Gastroesophageal sphincter (tissue), 4 donors: Measurements from ENCODE around the gene CD4. TPM values are rescaled to one million over a fixed set of nuclear protein-coding genes. Genes with fewer than 3 reads are reported as not detected.

Experiments used
- ATAC-seq: fragments of 150-250 bp; one replicate; pipeline ENCODE4 v1.9.1; 2016; ENCODE audit warnings: mild to moderate bottlenecking, moderate library complexity
- H3K27ac ChIP-seq, 4 donors: fragments of 200-600 bp; sonication (generic) in 3 of 4; 1 replicate in 3 of 4; 2 replicates in 1 of 4; pipeline ENCODE4 v1.5.1; 2016 to 2019
- H3K27me3 ChIP-seq: fragments of 200-600 bp; sonication (generic); one replicate; pipeline ENCODE4 v1.5.1; 2019
- H3K36me3 ChIP-seq, 2 donors: fragments of 200-600 bp; sonication (generic); one replicate each; pipeline ENCODE4 v1.5.1; 2019; ENCODE audit warnings: control low read depth in 1 of 2
- H3K4me1 ChIP-seq, 3 donors: fragments of 200-600 bp; sonication (generic); 1 replicate in 2 of 3; 2 replicates in 1 of 3; pipeline ENCODE4 v1.5.1; 2016 to 2019; ENCODE audit warnings: control low read depth in 2 of 3
- H3K4me3 ChIP-seq, 2 donors: fragments of 200-600 bp; sonication (generic); one replicate each; pipeline ENCODE4 v1.5.1; 2019; ENCODE audit warnings: mild to moderate bottlenecking in 1 of 2, moderate library complexity in 1 of 2
- H3K9me3 ChIP-seq, 3 donors: fragments of 200-600 bp; sonication (generic); one replicate each; pipeline ENCODE4 v1.5.1; 2017 to 2019; ENCODE audit warnings: control low read depth in 2 of 3
- EP300 ChIP-seq: sonication (generic); formaldehyde crosslinking; IDR thresholded peaks from one replicate; pipeline ENCODE4 v1.6.1; 2017; ENCODE audit warnings: antibody characterized with exemption, mild to moderate bottlenecking
- POLR2A ChIP-seq, 2 donors: fragments of 450-650 bp; IDR thresholded peaks; one replicate each; pipeline ENCODE4 v1.6.1; 2017; ENCODE audit warnings: antibody characterized with exemption in 2 of 2, mild to moderate bottlenecking in 2 of 2, moderate library complexity in 1 of 2
- POLR2AphosphoS5 ChIP-seq: sonication (generic); formaldehyde crosslinking; IDR thresholded peaks from one replicate; pipeline ENCODE4 v1.6.1; 2017; ENCODE audit warnings: antibody characterized with exemption
- WGBS, 2 donors: methylation state at CpG; one replicate each; pipeline ENCODE4 v1.1.5; 2018; ENCODE audit warnings: low coverage in 1 of 2; 5-methylcytosine and 5-hydroxymethylcytosine counted together
- total RNA-seq, 4 donors: library from RNA; depleted of rRNA; stranded (reverse); fragments of >200 nt; gene quantifications; one replicate each; pipeline ENCODE4 v1.1.0, GENCODE V29; 2016
- TF ChIP-seq, protein P1 (sequence below), 4 experiments: fragments of 200-600 bp in 2 of 4; fragments of 450-650 bp in 2 of 4; sonication (generic) in 1 of 4; IDR thresholded peaks; one replicate each; pipeline ENCODE4 v1.5.1; 2017 to 2019; ENCODE audit warnings: antibody characterized with exemption in 4 of 4, mild to moderate bottlenecking in 2 of 4, moderate library complexity in 2 of 4

CD4 gene
- total RNA-seq, 4 donors from 2014 or later, result 2.6 to 15.2 (median 9.1) TPM

DNA sequence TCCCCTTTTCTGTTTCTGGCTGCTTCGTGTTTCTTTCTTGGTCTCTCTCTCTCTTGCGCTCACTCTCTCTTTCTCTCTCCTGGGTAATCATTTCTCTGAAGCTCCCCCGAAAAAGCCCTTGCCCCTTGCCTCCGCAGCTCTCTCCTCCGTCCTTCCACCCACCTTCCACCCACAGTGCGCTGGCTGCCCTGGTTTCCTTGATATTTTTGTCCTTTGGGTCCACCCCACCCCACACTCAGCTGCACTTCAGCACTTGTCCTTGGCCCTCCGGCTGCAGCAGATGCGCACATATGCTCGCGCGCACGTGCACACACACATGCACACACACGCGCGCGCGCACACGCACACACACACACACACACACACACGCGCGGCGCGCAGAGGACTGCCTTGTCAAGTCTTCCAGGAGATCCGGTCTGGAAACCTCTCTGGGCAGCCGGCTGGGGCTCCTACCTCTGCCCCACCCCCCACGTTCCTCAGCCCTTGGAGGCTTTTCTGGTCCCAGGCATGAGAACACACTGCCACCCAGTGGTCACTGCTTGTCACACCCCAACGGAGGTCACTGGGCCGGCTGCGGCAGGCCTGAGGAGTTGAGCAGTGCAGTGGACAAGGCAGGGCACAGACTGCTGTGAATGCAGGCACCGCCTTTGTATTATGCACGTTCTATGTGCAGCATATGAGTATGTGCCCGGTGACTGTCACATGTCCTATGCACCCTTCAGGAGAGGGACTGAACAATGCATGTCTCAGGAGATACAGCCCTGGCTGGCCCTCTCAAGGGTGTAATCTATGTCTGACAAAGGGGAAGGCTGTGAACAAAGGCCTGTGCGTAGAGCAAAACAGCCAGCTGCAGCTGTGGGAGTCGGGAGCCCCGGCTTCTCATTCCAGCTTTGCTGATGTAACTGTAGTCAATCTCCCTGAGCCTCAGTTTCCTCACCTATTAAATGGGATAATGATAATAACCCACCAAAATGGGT is 10.5 kb upstream of the CD4 start:
- Histone ChIP-seq H3K36me3 (peaks cover 0 to 4% of the 10 kb centered on the region in 2 donors), H3K27ac (peak overlapping the region; percentile 67 to 89 (median 86)), H3K4me1 (peaks cover 0 to 28% (median 8%) of the 10 kb centered on the region in 3 donors), H3K4me3 (peak overlapping the region; percentile 24 to 51), H3K27me3 (no peaks in the 10 kb centered on the region), H3K9me3 (no peaks in the 10 kb centered on the region)
- TF ChIP-seq, protein P1, sequence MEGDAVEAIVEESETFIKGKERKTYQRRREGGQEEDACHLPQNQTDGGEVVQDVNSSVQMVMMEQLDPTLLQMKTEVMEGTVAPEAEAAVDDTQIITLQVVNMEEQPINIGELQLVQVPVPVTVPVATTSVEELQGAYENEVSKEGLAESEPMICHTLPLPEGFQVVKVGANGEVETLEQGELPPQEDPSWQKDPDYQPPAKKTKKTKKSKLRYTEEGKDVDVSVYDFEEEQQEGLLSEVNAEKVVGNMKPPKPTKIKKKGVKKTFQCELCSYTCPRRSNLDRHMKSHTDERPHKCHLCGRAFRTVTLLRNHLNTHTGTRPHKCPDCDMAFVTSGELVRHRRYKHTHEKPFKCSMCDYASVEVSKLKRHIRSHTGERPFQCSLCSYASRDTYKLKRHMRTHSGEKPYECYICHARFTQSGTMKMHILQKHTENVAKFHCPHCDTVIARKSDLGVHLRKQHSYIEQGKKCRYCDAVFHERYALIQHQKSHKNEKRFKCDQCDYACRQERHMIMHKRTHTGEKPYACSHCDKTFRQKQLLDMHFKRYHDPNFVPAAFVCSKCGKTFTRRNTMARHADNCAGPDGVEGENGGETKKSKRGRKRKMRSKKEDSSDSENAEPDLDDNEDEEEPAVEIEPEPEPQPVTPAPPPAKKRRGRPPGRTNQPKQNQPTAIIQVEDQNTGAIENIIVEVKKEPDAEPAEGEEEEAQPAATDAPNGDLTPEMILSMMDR (IDR thresholded peaks at IDR 0.05), result peak in 3 of 4 experiments; percentile 97 to 99 (median 98)
- TF ChIP-seq POLR2A (IDR thresholded peaks at IDR 0.05), result peak in 1 of 2 donors; percentile 21
- TF ChIP-seq POLR2AphosphoS5, result peak; percentile 33
- TF ChIP-seq EP300, result no peak
- WGBS, 2 donors, result 5 to 9% methylated on average over 10 to 11 of the region's 35 CpGs
- peak; percentile 93 for ATAC-seq

DNA sequence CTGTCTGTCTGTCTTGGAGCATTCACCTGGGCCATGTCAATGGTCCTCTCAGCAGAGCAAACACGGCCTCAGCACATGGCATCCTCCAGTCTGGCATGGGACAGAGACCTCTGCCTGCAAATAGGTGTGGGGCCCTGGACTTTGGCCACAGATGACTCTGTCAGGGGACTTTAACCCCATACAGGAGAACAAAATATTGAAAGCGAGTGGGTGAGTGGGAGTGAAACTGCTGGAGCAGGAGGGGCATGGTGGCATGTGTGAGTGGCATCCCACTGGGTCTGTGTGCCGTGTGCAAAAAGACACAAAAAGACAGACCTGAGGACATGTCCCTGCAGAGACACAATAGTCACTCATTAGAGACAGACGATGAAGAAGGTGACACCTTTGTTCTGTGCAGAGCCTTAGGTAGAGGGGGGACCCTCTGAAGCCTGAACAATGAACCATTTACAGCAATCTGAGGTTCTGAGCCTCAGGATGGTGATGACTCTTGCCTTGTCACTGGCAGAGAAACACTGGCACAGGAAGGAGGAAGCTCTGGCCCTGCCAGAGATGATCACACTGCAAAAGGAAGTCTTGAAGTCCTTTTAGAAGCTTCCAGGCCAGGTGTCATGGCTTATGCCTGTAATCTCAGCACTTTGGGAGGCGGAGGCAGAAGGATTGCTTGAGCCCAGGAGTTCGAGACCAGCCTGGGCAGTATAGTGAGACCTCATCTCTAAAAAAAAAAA is 9.5 kb upstream of the CD4 start:
- no peaks in the 10 kb centered on the region for H3K9me3 ChIP-seq
- no peak for TF ChIP-seq EP300
- TF ChIP-seq, protein P1 (IDR thresholded peaks at IDR 0.05), result no peak
- no peak for TF ChIP-seq POLR2AphosphoS5
- no peak for TF ChIP-seq POLR2A (IDR thresholded peaks at IDR 0.05)
- no peak for ATAC-seq
- no peaks in the 10 kb centered on the region for H3K27me3 ChIP-seq
- peaks cover 0 to 4% of the 10 kb centered on the region in 2 donors for H3K36me3 ChIP-seq
- peaks cover 0 to 24% (median 6%) of the 10 kb centered on the region in 3 donors for H3K4me1 ChIP-seq
- peak overlapping the region in 2 of 4 donors; percentile 85 to 89 for H3K27ac ChIP-seq
- WGBS, 2 donors, result 65 to 80% methylated on average over 4 of the region's 6 CpGs
- H3K4me3 ChIP-seq, result no peak overlapping the region

DNA sequence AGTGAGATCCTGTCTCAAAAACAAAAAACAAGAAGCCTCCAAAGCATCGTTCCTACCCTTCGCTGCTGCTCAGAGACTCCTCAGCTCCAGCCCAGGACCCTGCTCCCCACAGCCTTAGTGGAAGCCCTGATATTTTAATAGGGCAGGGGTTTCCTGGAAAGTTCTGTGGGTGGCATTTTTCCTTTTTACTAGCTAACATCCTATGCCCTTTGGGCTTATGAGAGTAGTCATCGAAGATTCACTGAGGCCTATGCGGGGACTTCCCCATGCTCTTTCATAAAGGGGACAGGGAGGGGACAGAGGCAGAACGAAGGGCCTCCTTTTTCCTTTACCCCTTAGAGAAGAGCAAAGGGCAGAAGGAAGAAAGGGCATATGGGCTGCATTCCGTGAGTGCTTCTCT is 8.8 kb upstream of the CD4 start:
- no peak overlapping the region for H3K4me3 ChIP-seq
- WGBS, 2 donors, result 60 to 84% methylated on average over 1 to 5 of the region's 6 CpGs
- no peaks in the 10 kb centered on the region for H3K9me3 ChIP-seq
- no peaks in the 10 kb centered on the region for H3K27me3 ChIP-seq
- no peak overlapping the region for H3K27ac ChIP-seq
- no peak for TF ChIP-seq EP300
- no peak for TF ChIP-seq POLR2A (IDR thresholded peaks at IDR 0.05)
- TF ChIP-seq, protein P1 (IDR thresholded peaks at IDR 0.05), result no peak
- TF ChIP-seq POLR2AphosphoS5, result no peak
- peaks cover 0 to 24% (median 6%) of the 10 kb centered on the region in 3 donors for H3K4me1 ChIP-seq
- no peak for ATAC-seq
- H3K36me3 ChIP-seq, result no peaks in the 10 kb centered on the region

DNA sequence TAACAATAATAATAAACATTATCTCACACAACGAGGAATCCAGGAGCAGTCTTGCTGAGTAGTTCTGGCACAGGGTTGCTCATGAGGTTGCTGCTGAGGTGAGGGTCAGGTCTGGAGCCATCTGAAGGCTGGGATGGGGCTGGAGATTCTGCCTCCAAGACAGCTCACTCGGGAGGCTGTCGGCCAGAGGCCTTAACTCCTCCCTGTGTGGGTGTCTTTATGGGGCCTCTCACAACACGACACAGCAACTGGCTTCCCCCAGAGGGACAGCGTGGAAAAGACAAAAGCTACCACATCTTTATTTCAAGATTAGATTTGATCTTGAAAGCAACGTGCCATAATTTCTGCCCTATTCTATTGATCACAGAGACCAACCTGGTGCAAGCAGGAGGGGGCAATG is 7.2 kb upstream of the CD4 start:
- ATAC-seq, result no peak
- no peak overlapping the region for H3K27ac ChIP-seq

DNA sequence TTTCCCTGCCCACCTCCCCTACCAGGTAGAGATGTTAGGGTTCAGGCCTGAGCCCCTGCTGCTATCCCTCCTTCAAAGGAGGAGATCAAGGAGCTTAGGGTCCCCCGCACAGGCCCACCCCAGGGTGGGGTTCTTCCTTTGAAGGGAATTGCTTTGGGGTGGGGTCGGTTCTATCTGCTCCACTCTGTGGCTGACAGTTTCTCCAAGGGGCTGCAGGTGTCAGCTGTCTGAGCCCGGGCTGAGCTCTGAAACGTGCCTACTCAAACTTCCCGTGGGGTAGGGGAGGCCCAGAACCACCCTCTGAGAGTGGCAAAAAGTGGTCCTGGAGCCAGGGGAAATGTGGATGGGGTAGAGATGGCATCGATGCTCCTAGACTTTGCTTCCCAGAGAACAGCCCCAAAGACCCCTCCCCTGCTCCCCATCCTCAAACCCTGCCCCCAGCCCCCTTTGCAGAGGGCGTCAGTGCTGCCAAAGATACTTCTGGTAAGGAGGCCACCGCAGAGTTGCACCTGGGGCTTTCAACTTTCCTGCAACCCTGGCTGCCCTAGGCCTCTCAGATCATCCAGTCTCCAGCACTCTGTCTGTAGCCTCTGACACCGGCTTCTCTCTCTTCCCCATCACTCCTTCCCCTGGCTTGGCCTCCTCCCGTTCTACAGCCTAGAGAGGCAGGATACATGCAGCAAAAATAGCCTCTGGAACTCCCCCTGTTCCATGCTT is 6.3 kb upstream of the CD4 start:
- no peaks in the 10 kb centered on the region for H3K27me3 ChIP-seq
- H3K9me3 ChIP-seq, result no peaks in the 10 kb centered on the region
- no peak overlapping the region for H3K27ac ChIP-seq
- TF ChIP-seq POLR2A (IDR thresholded peaks at IDR 0.05), result no peak
- TF ChIP-seq EP300, result no peak
- no peak overlapping the region for H3K4me3 ChIP-seq
- no peak for ATAC-seq
- H3K36me3 ChIP-seq, result no peaks in the 10 kb centered on the region
- WGBS, 2 donors, result 60% methylated on average over 1 of the region's 10 CpGs; no CpG with 5 or more reads in 1 of the 2 donors
- H3K4me1 ChIP-seq, result peaks cover 0 to 14% (median 6%) of the 10 kb centered on the region in 3 donors

More for the DNA sequence above, 7.2 kb upstream of the CD4 start:
- Histone ChIP-seq H3K9me3 (no peaks in the 10 kb centered on the region), H3K27me3 (no peaks in the 10 kb centered on the region), H3K4me1 (peaks cover 0 to 22% (median 6%) of the 10 kb centered on the region in 3 donors), H3K36me3 (no peaks in the 10 kb centered on the region), H3K4me3 (no peak overlapping the region)
- WGBS, 2 donors, result 22 to 78% methylated on average over 1 to 2 of the region's 6 CpGs
- no peak for TF ChIP-seq POLR2AphosphoS5
